Ovary (tissue), 9 donors: Measurements from ENCODE around the gene FYN. TPM values are rescaled to one million over a fixed set of nuclear protein-coding genes. Genes with fewer than 3 reads are reported as not detected.

Source experiments
- DNase-seq, 5 donors: peaks; one replicate each; pipeline ENCODE4 v3.0.0-alpha.2; 2019 to 2020
- H3K27ac ChIP-seq, 2 donors: fragments of 200-600 bp; one replicate each; pipeline versions ENCODE4 v1.5.1 to v1.8.0; 2019 to 2022
- H3K27me3 ChIP-seq: fragments of 200-600 bp; one replicate; pipeline ENCODE4 v1.8.0; 2022
- H3K36me3 ChIP-seq: fragments of 200-600 bp; sonication (generic); one replicate; pipeline ENCODE4 v1.5.1; 2019
- H3K4me1 ChIP-seq: one replicate; pipeline ENCODE4 v1.8.1; 2013; ENCODE audit warnings: mild to moderate bottlenecking, moderate library complexity; ENCODE audit not compliant: insufficient read depth
- H3K4me3 ChIP-seq: fragments of 200-600 bp; sonication (generic); one replicate; pipeline ENCODE4 v1.5.1; 2017
- H3K9me3 ChIP-seq, 2 donors: fragments of 200-600 bp in 1 of 2; sonication (generic) in 1 of 2; one replicate each; pipeline versions ENCODE4 v1.5.1 to v1.8.1; 2013 to 2019; ENCODE audit warnings: mild to moderate bottlenecking in 1 of 2, moderate library complexity in 1 of 2
- EP300 ChIP-seq: sonication (generic); formaldehyde crosslinking; IDR thresholded peaks from one replicate; pipeline ENCODE4 v1.6.1; 2017; ENCODE audit warnings: antibody characterized with exemption
- POLR2A ChIP-seq: fragments of 450-650 bp; IDR thresholded peaks from one replicate; pipeline ENCODE4 v1.6.1; 2017; ENCODE audit warnings: antibody characterized with exemption, mild to moderate bottlenecking, moderate library complexity
- WGBS, 3 donors: extraction: QIAGEN DNeasy Blood & Tissue Kit in 1 of 3; methylation state at CpG; one replicate each; pipeline versions ENCODE4 v1.1.5 to v1.1.7; 2013 to 2017; 5-methylcytosine and 5-hydroxymethylcytosine counted together
- intact Hi-C, 4 donors: fragments of 100-400 bp; cut with DNase I; formaldehyde crosslinking; loops; one replicate each; pipeline versions ENCODE4 v1.11.0 to v1.15.1; 2022 to 2023
- polyA plus RNA-seq, 2 donors: library from polyadenylated mRNA; stranded (reverse); fragments of 200-250 nt in 1 of 2; fragments of 350-450 nt in 1 of 2; fragmentation: Illumina TruSeq in 1 of 2; extraction: RNeasy Lipid Tissue Mini Kit (QIAGEN cat#74804) in 1 of 2; gene quantifications; one replicate each; pipeline ENCODE4 v1.2.3, GENCODE V29; 2013 to 2014
- total RNA-seq, 7 donors: library from RNA; depleted of rRNA in 2 of 7; stranded (reverse); fragments of >200 nt in 2 of 7; fragmentation: NEBNext Ultra II Directional in 3 of 7; extraction: Animal tissue kit (Norgen Biotek cat#: 25700) in 3 of 7; gene quantifications; one replicate each; pipeline versions ENCODE4 v1.1.0 to v1.2.4, GENCODE V29; 2016 to 2023
- TF ChIP-seq, protein P1 (sequence below), 3 donors: fragments of 450-650 bp in 2 of 3; fragments of 200-600 bp in 1 of 3; IDR thresholded peaks; one replicate each; pipeline versions ENCODE4 v1.5.1 to v1.8.0; 2016 to 2022; ENCODE audit warnings: antibody characterized with exemption in 3 of 3, mild to moderate bottlenecking in 1 of 3
- donor health status: DM: no; HTN: no; CAD: no; lungs with moderate emphysema.
- donor health status: DM: no; HTN: no; CAD: no.
- donor health status: Bipolar disorder and iron deficiency.
- donor health status: DM: yes; HTN: yes; CAD: no.
- donor health status: DM: no; HTN: no; CAD: no.
- donor health status: DM: yes; HTN: yes; CAD: no.

FYN gene
- total and polyA plus RNA-seq, 9 donors, result 37.2 to 116 (median 72.7) TPM

DNA sequence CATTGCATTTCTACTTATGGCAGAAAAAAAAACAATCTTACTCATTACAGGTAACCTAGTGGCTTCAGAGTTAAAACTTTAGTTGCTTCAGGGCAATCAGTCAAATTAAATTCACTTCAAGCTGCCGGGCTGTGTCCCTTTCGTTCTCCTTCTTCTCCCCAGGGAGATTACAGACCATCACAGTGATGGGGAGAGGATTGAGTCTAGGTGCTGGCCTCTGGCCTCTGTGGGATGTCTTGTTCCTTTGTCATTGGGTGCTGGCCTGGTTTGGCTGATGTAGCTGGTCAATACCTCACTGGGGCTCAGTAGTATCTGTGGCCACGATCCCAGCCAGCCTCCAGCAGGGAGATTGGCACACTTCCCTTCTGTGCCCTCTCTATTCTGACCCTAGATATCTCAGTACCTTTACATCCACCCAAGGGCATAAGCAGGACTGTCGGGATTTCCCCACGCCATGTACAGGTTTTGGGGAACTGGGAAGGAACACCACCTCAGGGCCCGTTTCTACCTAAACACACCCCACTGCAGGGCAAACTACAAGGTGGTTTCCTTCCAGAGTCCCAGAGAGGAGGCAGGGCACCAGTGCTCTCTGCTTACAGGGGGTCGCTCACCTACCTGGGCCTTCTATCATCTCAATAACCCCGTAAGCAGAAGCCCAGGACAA is 15.4 kb downstream of the FYN start:
- no peak for DNase-seq
- no peaks in the 10 kb centered on the region for H3K9me3 ChIP-seq
- intact Hi-C loops, result no loop called here

DNA sequence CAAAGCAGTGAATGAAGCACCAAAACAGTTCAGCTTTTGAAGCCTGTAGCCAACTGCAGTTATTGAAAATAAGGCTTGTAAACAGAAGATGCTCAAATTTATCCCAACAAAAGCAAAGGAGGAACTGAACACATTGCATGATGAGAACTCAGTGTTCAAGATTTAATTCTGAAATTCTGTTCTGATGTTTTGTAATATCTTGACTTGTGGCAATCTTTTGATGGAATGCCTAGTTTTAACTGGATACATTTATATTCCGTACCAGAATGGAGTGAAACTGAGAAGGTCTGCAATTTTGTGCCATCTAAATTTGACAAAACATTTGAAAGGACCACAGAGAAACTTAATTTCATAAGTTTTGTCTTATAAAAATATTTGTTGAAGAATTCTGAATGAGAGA is 17.5 kb downstream of the FYN start:
- Histone ChIP-seq H3K27ac (no peak overlapping the region), H3K4me1 (peaks cover 5% of the 10 kb centered on the region), H3K27me3 (no peaks in the 10 kb centered on the region), H3K36me3 (no peaks in the 10 kb centered on the region), H3K4me3 (no peak overlapping the region), H3K9me3 (no peaks in the 10 kb centered on the region)
- DNase-seq, result no peak
- intact Hi-C loops, result no loop called here
- TF ChIP-seq, protein P1, sequence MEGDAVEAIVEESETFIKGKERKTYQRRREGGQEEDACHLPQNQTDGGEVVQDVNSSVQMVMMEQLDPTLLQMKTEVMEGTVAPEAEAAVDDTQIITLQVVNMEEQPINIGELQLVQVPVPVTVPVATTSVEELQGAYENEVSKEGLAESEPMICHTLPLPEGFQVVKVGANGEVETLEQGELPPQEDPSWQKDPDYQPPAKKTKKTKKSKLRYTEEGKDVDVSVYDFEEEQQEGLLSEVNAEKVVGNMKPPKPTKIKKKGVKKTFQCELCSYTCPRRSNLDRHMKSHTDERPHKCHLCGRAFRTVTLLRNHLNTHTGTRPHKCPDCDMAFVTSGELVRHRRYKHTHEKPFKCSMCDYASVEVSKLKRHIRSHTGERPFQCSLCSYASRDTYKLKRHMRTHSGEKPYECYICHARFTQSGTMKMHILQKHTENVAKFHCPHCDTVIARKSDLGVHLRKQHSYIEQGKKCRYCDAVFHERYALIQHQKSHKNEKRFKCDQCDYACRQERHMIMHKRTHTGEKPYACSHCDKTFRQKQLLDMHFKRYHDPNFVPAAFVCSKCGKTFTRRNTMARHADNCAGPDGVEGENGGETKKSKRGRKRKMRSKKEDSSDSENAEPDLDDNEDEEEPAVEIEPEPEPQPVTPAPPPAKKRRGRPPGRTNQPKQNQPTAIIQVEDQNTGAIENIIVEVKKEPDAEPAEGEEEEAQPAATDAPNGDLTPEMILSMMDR (IDR thresholded peaks at IDR 0.05), result no peak
- TF ChIP-seq POLR2A (no peak), EP300 (no peak)
- WGBS, 3 donors, result 92 to 94% (median 94%) methylated on average over 1 of the region's 1 CpG

More for the DNA sequence above, 15.4 kb downstream of the FYN start:
- peaks cover 1% of the 10 kb centered on the region for H3K4me1 ChIP-seq
- TF ChIP-seq EP300 (no peak), POLR2A (no peak)
- TF ChIP-seq, protein P1 (IDR thresholded peaks at IDR 0.05), result no peak
- no peak overlapping the region for H3K4me3 ChIP-seq
- WGBS, 3 donors, result 88 to 93% (median 90%) methylated on average over 8 of the region's 8 CpGs
- H3K36me3 ChIP-seq, result no peaks in the 10 kb centered on the region
- no peak overlapping the region for H3K27ac ChIP-seq
- H3K27me3 ChIP-seq, result no peaks in the 10 kb centered on the region

DNA sequence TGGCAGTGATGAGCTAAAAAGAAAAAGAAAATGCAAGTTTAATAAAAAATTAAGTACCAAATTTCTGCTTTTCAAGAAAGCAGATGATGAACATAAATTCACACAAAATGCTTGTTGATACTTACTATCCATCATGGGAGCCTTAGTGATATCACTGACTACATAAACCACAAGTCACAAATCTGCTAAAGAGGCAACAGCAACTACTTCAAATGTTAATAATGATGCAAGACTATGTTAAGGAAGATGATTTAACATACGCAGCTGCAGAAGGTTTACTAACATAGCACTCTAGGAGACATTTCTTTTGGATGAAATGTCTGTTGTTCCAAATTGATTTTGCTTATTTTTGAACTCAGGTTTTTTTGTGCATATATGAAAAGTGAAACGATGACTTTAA is 18.6 kb downstream of the FYN start:
- Histone ChIP-seq H3K27ac (no peak overlapping the region), H3K27me3 (no peaks in the 10 kb centered on the region), H3K36me3 (no peaks in the 10 kb centered on the region), H3K4me3 (no peak overlapping the region), H3K9me3 (no peaks in the 10 kb centered on the region), H3K4me1 (peaks cover 5% of the 10 kb centered on the region)
- no peak for DNase-seq
- TF ChIP-seq POLR2A (no peak), EP300 (no peak)
- TF ChIP-seq, protein P1 (IDR thresholded peaks at IDR 0.05), result no peak
- 73 to 87% (median 79%) methylated on average over 2 of the region's 2 CpGs for WGBS, 3 donors
- intact Hi-C loops, result no loop called here

DNA sequence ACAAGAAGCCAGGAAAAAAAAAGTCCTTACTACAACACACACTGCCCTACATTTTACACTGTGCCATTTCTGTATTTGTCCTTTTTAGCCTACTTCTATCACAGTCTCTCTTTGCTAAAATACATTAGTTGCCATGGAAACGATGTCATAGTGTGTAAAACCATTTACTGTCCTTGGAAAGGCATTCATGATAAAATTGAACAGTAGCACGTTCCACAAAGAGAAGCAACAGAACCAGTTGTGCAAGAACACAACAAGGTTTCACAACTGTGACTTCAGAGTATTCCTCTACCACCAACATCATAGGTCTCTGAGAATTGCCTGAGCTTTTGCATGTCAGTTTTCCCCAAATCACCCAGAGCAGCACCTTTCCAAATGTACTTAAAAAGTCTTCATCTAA is 20.5 kb downstream of the FYN start:
- Histone ChIP-seq H3K27ac (no peak overlapping the region), H3K9me3 (no peaks in the 10 kb centered on the region), H3K4me3 (no peak overlapping the region), H3K36me3 (no peaks in the 10 kb centered on the region), H3K4me1 (peaks cover 6% of the 10 kb centered on the region), H3K27me3 (no peaks in the 10 kb centered on the region)
- WGBS, 3 donors, result 46 to 53% (median 48%) methylated on average over 2 of the region's 2 CpGs
- TF ChIP-seq POLR2A (no peak), EP300 (no peak)
- TF ChIP-seq, protein P1 (IDR thresholded peaks at IDR 0.05), result no peak
- DNase-seq, result peak in 1 of 5 donors; percentile 27
- intact Hi-C loops, result no loop called here
